Melanocyte of skin (primary cell): ENCODE data around the gene HIPK3. TPM values are rescaled to one million over a fixed set of nuclear protein-coding genes. Genes with fewer than 3 reads are reported as not detected.

Source experiments
- total RNA-seq, 2 donors: library from RNA; depleted of rRNA; stranded (reverse); fragments of >200 nt; gene quantifications; 2 replicates each; pipeline ENCODE4 v1.2.3, GENCODE V29; 2012

HIPK3 gene
- 10 to 100 TPM; 64.0 to 65.3 TPM for total RNA-seq

DNA sequence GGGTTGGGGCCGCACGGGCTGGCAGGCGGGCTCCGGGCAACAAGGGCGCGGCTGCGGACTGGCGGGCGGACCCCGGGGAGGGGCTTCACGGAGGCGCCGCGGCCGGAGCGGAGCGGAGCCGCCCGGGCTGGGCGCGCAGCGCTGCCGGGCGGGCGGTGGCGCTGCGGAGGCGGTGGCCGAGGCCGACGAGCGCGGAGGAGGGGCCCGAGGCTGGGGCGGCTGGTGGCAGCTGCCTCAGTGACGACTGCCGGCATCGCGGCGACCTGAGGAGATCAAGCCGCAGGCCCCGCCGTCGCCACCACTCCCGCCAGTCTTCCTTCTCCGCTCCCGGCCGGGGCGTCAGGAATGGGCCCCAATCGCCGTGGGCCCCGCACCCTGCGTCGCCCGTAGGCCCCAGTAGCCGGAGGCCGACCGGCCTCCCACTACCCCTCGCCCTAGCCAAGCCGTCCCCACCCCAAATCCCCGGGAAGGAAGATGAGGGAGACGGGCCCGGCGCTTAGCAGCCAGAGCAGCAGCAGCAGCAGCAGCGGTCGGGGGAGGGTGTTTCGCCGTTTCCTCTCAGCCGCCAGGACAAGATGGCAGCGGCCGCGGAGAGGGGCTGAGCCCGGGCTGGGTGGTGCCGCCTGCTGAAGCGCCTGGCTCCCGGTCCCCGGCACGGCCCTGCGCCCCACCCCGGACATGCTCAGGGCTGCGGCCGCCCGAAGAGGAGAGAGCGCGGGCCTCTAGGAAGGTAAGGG is at the start of gene HIPK3:
TSS of gene HIPK3 (plus strand) at position 222 of the 737 bp plus-strand sequence.

GRCh38 chr11:33375688-33376311 is 118.6 kb downstream of the HIPK3 start, which contains the start of gene KIAA1549L:
TSS of gene KIAA1549L (plus strand) at chr11:33376108.

Other genes starting within 250 kb of the HIPK3 start
- gene DEPDC7, start 241.5 kb upstream of the HIPK3 start, total RNA-seq, result 10 to 100 TPM; 19.3 to 26.3 TPM
- gene TCP11L1, start 217.8 kb upstream of the HIPK3 start, total RNA-seq, result 10 to 100 TPM; 17.9 to 18.6 TPM
- 10 to 100 TPM; 12.4 to 26.0 TPM for gene CSTF3, start 95.9 kb upstream of the HIPK3 start, total RNA-seq
- gene KIAA1549L, start 118.7 kb downstream of the HIPK3 start, total RNA-seq, result 10 to 100 TPM; 26.0 to 48.9 TPM